DOHH2 (cell line): Measurements from ENCODE around the gene ARID5A.
A peak's percentile ranks its signal among the peaks of the same experiment; 100 is the strongest.

Experiments
- CTCF ChIP-seq: fragments of 200-600 bp; sonication (generic); IDR thresholded peaks from one replicate; pipeline ENCODE4 v1.5.1; 2014; ENCODE audit warnings: antibody characterized with exemption, mild to moderate bottlenecking, low read depth, low read length; ENCODE audit not compliant: poor library complexity, severe bottlenecking
- EZH2phosphoT487 ChIP-seq: fragments of 200-600 bp; sonication (generic); IDR thresholded peaks from 2 replicates; pipeline ENCODE4 v1.6.1; 2017; ENCODE audit warnings: borderline replicate concordance, mild to moderate bottlenecking, antibody characterized with exemption, low read length, moderate library complexity, mixed read lengths

GRCh38 chr2:96528006-96528699 is 8.4 kb upstream of the ARID5A start:
- TF ChIP-seq CTCF (no peak), EZH2phosphoT487 (peak; percentile 46; the same call in 1 of the 2 replicates)
